Left colon (tissue), 2 donors: ENCODE results near the gene TBX2. TPM values are rescaled to one million over a fixed set of nuclear protein-coding genes. Genes with fewer than 3 reads are reported as not detected.
"Not testable (repeated sequence)": the region's sequence is repeated elsewhere in the genome, so short reads cannot be mapped to it uniquely, and the experiment has no call there.

Source experiments
- ATAC-seq: fragments of 200-7000 bp; cut with Tn5 transposase; one replicate; pipeline ENCODE4 v1.9.1; 2020; ENCODE audit warnings: mild to moderate bottlenecking, moderate library complexity
- DNase-seq, 2 donors: peaks; one replicate each; pipeline ENCODE4 v3.0.0-alpha.2; 2020
- intact Hi-C, 2 donors: fragments of 100-400 bp; cut with DNase I in 1 of 2; cut with micrococcal nuclease in 1 of 2; formaldehyde crosslinking; loops; one replicate each; pipeline versions ENCODE4 v1.11.2 to v1.14.0; 2022; cut with DNase I, micrococcal nuclease
- long read RNA-seq: library from polyadenylated mRNA; unstranded; transcript quantifications from one replicate; pipeline ENCODE4 v2.0.0, GENCODE V29; 2021
- total RNA-seq, 2 donors: library from RNA; stranded (reverse); fragmentation: NEBNext Ultra II Directional; extraction: Animal tissue kit (Norgen Biotek cat#: 25700); gene quantifications; one replicate each; pipeline ENCODE4 v1.2.1, GENCODE V29; 2021
- donor health status: DM: no; HTN: no; CAD: no.
- donor health status: DM: yes; HTN: yes; CAD: no.

TBX2 gene
- 10 to 100 TPM in 1 of 2 donors, 1 to 10 TPM in 1; 5.8 to 11.7 TPM for total RNA-seq
- long read RNA-seq, partial matches to known transcripts: 2 of 3 reads
- long read RNA-seq, other reads (novel, unspliced or antisense): 1 of 3 reads

DNA sequence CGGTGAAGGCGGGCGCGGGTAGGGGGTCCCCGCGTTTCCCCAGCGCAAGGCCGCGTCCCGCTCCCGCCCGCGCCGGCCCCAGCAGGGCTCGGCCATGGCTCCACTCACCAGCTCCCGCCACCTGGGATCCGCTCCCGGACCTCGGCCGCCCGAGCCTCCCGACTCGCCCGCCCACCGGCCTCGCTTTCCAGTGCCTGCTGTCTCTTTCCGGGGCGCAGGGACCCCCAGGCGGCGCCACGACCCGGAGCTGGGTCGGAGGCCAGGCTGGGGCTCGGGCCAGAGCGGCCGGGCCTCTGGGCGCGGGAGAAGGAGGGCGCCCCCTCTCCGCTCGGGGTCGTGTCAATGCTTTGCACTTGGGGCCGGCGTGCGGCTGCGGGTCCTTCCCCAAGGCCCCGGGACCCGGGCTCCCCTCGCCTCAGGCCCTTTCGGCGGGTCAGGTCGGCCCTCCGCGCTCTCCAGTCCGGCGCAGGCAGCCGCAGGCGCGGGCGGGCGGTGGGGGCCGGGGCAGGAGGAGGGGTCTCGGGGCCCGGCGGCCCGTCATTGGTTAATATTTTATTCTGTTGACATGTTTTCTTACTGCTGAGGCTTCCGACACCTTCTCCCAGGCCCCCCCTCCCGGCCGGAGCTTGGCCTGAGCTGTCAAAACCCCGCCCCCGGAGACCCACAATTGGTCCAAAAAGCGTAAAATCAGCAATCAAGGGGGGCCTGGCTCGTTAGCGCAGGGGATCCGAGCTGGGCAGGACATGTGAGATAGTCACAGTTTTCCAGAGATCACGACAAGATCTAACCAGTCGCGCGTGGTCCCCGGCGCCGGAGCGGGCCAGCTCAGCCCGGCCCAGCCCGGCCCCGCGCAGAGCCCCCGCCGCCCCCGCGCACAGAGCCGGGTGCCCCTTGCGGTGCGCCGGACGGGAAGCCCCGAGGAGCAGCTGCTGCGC lies at the start of gene TBX2:
Gene TBX2 (plus strand): TSS at position 713 of the 935 bp plus-strand sequence. CDS start 334 bp downstream, outside the sequence.
- DNase-seq (no peak), ATAC-seq (peak; percentile 8)
- intact Hi-C loops: no loop called here

DNA sequence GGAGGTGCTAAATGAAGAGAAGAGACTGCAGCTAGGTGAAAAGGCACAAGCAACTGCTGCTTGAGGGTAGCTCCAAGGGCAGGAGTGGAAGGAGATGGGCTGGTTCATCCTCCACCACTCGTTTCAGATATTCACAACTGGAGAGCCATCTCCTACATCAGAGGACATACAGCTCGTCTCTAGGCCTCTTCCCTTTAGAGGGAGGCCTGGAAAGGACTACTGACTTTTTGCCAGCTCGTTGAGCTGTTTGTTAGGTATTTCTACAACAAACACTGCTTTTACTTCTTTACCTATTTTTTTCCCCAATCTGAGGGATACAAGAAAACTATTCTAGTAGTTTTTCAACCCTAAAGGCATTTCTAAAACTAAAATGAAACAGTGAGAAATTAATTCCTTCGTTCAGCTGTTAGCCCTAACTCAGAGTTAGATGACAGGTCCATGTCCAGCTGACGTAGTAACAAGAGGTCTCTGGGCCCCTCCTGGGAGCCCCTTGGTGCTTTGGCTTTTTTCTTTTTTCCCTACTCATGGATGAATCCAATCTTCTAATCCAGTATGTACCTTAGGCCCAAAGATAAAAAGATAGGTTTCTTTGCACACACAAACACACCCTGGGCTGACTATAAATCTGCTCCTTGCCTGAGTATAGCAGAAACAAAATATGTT lies 47.8 kb upstream of the TBX2 start:
- no peak for ATAC-seq
- no peak for DNase-seq
- intact Hi-C loops: no loop called here

- no peak for DNase-seq
- intact Hi-C loops: no loop called here
- no peak for ATAC-seq
Observed at GRCh38 chr17:61352408-61352770, 47.3 kb upstream of the TBX2 start.

DNA sequence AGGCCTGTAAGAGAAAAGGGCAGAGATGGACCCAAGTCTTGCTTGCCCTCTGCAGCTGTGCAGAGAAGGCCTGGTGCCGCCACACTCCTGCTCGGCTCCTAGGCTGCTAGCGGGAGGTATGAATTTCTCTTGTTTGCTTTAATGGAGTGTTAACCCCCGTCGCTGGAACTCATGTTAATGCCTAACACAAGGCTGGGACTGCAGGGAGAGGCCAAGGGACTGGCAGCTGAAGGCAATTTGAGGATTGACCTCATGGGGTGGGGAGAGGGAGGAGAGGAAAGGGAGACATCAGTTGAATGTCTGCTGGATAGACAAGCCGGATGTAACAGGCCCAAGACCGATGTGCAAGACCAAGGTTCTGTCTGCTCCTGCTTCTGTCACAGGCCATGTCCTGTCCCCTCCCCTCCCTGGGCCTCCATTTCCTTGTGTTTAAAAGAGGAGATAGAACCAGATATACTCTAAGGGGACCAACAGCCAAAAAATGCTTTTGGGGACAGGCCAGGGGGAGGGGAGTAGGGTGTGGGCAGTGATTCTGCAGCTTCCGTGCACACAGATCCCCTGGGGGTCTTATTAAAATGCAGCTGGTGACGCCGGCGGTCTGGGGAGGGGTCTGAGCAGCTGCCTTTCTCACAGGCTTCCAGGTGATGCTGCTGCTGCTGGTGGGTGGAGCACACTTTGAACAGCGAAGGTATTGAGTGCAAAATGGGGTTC lies 46.7 kb upstream of the TBX2 start:
- intact Hi-C loops: no loop called here
- no peak for ATAC-seq
- DNase-seq: no peak

- ATAC-seq: no peak
- intact Hi-C loops: no loop called here
- no peak for DNase-seq
Observed at GRCh38 chr17:61353615-61354014, 46.0 kb upstream of the TBX2 start.

- ATAC-seq: no peak
- DNase-seq: no peak
- intact Hi-C loops: no loop called here
Observed at GRCh38 chr17:61354895-61355874, 44.5 kb upstream of the TBX2 start.

DNA sequence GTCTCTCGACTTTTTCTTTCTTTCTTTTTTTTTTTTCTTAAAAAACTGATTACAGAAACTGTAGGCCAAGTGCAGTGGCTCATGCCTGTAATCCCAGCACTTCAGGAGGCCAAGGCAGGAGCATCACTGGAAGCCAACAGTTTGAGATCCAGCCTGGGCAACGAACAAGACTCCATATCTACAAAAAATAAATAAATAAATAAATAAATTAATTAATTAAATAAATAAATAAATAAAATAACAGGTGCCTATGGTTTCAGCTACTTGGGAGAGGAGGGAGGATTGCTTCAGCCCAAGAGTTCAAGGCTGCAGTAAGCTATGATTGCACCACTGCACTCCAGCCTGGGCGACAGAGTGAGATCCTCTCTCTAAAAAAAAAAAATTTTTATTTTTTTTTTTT lies 42.6 kb upstream of the TBX2 start:
- intact Hi-C loops, ATAC-seq, DNase-seq: not testable (repeated sequence)

GRCh38 chr17:61359513-61359912 lies 40.1 kb upstream of the TBX2 start:
- ATAC-seq, intact Hi-C loops, DNase-seq: not testable (repeated sequence)

DNA sequence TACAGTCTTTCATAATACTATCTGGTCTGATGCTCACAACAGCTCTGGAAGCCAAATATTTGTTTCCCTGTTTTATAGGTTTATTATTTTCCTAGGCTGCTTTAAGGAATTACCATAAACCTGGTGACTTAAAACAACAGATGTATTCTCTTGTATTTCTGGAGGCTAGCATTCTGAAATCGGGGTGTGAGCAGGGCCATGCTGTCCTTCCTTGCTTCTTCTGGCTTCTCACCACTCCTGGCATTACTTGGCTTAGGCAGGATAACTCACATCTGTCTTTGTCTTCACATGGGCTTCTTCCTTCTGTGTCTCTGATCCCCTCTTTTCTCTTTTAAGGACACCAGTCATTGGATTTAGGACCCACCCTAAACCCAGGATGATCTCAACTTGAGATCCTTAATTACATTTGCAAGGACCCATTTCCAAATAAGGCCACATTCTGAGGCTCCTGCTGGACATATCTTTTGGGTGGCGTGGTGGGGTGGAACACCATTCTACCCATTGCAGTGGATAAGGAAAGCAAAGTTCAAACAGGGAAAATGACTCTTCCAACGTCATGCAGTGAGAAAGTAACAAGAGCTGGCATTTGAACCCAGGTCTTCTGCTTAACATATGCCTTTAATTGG lies 39.2 kb upstream of the TBX2 start:
- intact Hi-C loops: no loop called here
- DNase-seq (no peak), ATAC-seq (no peak)

DNA sequence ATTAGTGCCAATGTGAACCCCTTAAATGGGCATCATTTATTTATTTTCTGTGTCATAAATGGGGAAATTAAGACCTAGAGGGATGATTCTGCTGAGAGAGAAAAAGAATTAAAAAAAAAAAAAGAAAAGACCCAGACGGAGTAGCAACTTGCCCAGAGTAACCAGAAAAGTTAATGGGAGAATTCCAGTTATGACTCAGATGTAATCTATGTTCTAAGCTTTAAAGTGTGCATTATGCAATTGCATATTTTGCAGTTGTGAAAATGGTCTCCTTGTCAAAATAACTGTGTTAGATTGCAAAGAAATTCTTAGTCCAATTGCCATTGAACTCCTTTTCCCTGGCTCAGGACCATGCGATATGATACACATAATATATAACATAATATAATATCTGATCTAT lies 38.6 kb upstream of the TBX2 start:
- ATAC-seq (no peak), DNase-seq (no peak)
- intact Hi-C loops: no loop called here

DNA sequence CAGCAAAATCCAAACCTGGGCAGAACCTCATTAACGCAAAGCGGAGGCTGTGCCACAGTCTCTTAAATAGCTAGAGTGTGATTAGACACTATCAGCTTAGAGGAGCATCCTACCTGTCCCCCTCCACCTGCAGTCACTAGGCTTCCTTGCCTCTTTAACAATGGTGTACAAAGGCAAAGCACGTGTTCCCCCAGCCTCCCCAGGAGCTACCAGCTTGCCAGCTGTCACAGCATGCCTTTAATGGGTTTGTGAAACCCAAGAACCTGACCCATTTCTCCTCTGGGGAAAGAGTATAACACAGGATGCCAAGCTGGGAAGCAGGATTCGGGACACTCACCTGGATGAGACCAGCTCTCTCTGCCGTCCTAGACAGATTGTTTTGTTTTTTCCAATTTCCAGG lies 37.2 kb upstream of the TBX2 start:
- ATAC-seq: no peak
- no peak for DNase-seq
- intact Hi-C loops: no loop called here

GRCh38 chr17:61362852-61363600 lies 36.6 kb upstream of the TBX2 start:
- ATAC-seq (no peak), DNase-seq (no peak)
- intact Hi-C loops: no loop called here

DNA sequence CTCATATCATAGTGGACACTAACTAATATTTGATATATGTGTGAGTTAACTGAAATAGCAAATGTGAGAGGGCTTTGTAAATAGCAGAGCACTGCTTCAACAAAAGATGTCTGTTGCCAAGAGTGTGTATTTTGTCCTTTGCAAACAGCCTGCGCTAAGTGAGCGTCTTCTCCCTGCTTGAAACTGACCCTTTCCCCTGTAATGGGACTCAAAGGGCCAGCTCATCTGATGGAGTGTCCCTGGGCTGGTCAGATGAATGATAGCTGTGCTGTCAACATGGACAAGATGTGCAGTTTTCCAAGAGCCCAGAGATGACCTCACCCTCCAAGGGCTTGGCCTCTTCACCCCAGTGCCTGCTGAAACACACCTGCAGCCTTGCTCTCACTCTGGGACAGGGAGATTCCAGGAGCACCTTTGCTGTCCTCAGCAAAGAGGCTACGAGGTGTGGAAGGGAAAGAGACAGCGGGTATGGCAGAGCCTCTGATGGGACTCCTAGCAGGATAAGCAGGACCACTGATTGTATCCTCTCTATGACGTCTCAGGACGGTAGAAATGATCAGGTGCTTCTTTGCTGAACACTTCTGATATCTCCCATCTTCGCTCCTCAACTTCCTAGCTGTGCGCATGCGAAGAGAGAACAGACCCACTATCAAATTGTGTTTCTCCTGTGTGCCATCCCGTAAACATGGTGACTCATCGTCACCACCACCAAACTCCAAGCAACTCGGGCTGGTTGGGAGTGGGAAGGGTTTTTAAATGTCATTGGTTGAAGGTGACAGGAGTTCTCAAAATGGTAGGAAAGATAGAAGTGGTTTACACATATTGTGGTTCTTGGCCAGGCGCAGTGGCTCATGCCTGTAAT lies 35.8 kb upstream of the TBX2 start:
- intact Hi-C loops: no loop called here
- DNase-seq (no peak), ATAC-seq (no peak)

DNA sequence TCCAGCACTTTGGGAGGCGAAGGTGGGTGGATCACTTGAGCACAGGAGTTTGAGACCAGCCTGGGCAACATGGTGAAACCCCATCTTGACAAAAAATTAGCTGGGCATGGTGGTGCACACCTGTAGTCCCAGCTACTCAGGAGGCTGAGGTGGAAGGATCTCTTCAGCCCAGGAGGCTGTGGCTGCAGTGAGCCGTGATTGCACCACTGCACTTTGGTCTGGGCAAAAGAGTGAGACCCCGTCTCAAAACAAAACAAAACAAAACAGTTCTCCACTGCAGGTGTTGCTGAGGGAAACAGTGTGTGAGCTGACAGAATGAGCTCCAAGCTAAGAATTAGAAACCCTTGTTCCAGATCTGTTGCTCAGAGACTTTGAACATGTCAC lies 35.2 kb upstream of the TBX2 start:
- ATAC-seq: no peak
- intact Hi-C loops: no loop called here
- DNase-seq: no peak

GRCh38 chr17:61366076-61366714 lies 33.4 kb upstream of the TBX2 start:
- intact Hi-C loops: no loop called here
- DNase-seq: no peak
- no peak for ATAC-seq
